ENCODE measurements around the gene MEIS1. TPM values are rescaled to one million over a fixed set of nuclear protein-coding genes. Genes with fewer than 3 reads are reported as not detected.

MEIS1 gene
- total RNA-seq, 3 donors from 2014 or later (not counting 1 experiment from before 2014, with no cell fraction given) = 2.0 to 5.4 (median 3.6) TPM

GRCh38 chr2:66421612-66422011 lies 13.3 kb upstream of the MEIS1 start:
- ATAC-seq (no peak), DNase-seq (no peak)
- Mint-ChIP-seq H3K4me1 (no peaks in the 10 kb centered on the region), H3K27ac (no peak overlapping the region), H3K4me3 (no peak overlapping the region), H3K9me3 (no peaks in the 10 kb centered on the region), H3K27me3 (ENCODE audit: low read depth in 2 of 2) (peaks cover 25 to 64% of the 10 kb centered on the region in 2 donors), H3K36me3 (no peaks in the 10 kb centered on the region)
- no peak overlapping the region for H3K4me3 ChIP-seq (ENCODE audit: low read length)
- TF ChIP-seq, protein P1, sequence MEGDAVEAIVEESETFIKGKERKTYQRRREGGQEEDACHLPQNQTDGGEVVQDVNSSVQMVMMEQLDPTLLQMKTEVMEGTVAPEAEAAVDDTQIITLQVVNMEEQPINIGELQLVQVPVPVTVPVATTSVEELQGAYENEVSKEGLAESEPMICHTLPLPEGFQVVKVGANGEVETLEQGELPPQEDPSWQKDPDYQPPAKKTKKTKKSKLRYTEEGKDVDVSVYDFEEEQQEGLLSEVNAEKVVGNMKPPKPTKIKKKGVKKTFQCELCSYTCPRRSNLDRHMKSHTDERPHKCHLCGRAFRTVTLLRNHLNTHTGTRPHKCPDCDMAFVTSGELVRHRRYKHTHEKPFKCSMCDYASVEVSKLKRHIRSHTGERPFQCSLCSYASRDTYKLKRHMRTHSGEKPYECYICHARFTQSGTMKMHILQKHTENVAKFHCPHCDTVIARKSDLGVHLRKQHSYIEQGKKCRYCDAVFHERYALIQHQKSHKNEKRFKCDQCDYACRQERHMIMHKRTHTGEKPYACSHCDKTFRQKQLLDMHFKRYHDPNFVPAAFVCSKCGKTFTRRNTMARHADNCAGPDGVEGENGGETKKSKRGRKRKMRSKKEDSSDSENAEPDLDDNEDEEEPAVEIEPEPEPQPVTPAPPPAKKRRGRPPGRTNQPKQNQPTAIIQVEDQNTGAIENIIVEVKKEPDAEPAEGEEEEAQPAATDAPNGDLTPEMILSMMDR (IDR thresholded peaks at IDR 0.05) = no peak
- no peak overlapping the region for H3K27ac ChIP-seq (ENCODE audit: low read length)
- 75% methylated on average over 1 of the region's 1 CpG for WGBS (ENCODE audit: insufficient coverage)
- no peaks in the 10 kb centered on the region for H3K9me3 ChIP-seq (ENCODE audit: control insufficient read depth, insufficient read depth, low read length)
- H3K4me1 ChIP-seq (ENCODE audit: control insufficient read depth, insufficient read depth, low read length) = no peaks in the 10 kb centered on the region
- intact Hi-C loops (cut with micrococcal nuclease) = no loop called here
- H3K27me3 ChIP-seq (ENCODE audit: control insufficient read depth, insufficient read depth, low read length) = peaks cover 13% of the 10 kb centered on the region
- H3K36me3 ChIP-seq (ENCODE audit: control insufficient read depth, insufficient read depth, low read length) = no peaks in the 10 kb centered on the region

- Histone ChIP-seq H3K4me3 (ENCODE audit: low read length) (no peak overlapping the region), H3K36me3 (ENCODE audit: control insufficient read depth, insufficient read depth, low read length) (no peaks in the 10 kb centered on the region), H3K4me1 (ENCODE audit: control insufficient read depth, insufficient read depth, low read length) (no peaks in the 10 kb centered on the region), H3K9me3 (ENCODE audit: control insufficient read depth, insufficient read depth, low read length) (no peaks in the 10 kb centered on the region), H3K27me3 (ENCODE audit: control insufficient read depth, insufficient read depth, low read length) (peaks cover 13% of the 10 kb centered on the region), H3K27ac (ENCODE audit: low read length) (no peak overlapping the region)
- no peaks in the 10 kb centered on the region for H3K4me1 Mint-ChIP-seq
- ATAC-seq = no peak
- DNase-seq = no peak
- intact Hi-C loops (cut with micrococcal nuclease) = no loop called here
- H3K27me3 Mint-ChIP-seq (ENCODE audit: low read depth in 2 of 2) = peaks cover 34 to 82% of the 10 kb centered on the region in 2 donors
- TF ChIP-seq, protein P1 (IDR thresholded peaks at IDR 0.05) = no peak
- no peak overlapping the region for H3K4me3 Mint-ChIP-seq
- no CpG with 5 or more reads among the region's 2 CpGs for WGBS (ENCODE audit: insufficient coverage)
- no peak overlapping the region for H3K27ac Mint-ChIP-seq
- no peaks in the 10 kb centered on the region for H3K9me3 Mint-ChIP-seq
- no peaks in the 10 kb centered on the region for H3K36me3 Mint-ChIP-seq
Observed at GRCh38 chr2:66423391-66424124, 11.4 kb upstream of the MEIS1 start.

DNA sequence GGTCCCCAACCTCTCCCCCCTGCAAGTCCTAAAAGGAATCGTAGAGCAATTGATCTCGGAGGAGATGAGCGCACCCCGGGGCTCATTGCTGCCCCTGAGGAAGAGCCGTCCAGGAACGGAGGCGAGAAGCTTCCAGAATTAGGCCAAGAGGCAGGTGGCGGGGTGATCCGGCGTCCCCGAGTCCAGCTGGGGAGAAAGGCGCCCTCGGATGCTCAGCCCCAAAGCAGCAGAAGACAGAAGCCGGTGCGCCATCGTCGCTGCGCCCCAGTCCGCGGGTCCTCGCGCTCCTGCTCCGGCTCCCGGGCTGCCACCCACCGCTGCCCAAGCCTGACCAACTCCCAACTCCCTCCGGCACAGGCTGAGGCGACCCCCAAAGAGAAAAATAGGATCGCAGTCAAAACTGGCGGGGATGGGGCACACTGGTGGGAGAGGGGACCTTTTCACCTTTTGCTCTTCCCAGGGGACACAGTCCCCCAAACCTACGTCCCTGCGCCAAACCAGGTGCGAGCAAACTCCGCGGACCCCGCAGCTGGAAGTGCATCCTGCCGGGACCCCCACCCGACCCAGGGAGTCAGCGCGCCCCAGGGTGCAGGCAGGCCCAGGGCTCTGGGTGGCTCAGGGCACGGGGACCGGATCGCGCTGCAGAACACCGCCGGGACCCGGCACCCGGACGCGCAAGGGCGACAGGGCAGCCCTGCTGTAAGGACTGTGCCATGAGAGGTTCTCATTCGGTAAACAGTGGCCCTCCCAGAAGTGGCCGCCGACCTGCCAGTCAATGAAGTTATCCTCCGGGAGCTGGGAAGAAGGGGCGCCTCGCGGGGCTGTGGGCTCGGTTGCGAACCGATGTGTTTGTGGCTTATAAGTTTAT lies 8.4 kb upstream of the MEIS1 start:
- DNase-seq (no peak), ATAC-seq (no peak)
- Mint-ChIP-seq H3K9me3 (no peaks in the 10 kb centered on the region), H3K4me3 (no peak overlapping the region), H3K4me1 (peaks cover 0 to 4% of the 10 kb centered on the region in 2 donors), H3K27me3 (ENCODE audit: low read depth in 2 of 2) (peaks cover 46 to 88% of the 10 kb centered on the region in 2 donors), H3K36me3 (no peaks in the 10 kb centered on the region), H3K27ac (no peak overlapping the region)
- no peaks in the 10 kb centered on the region for H3K36me3 ChIP-seq (ENCODE audit: control insufficient read depth, insufficient read depth, low read length)
- intact Hi-C loops (cut with micrococcal nuclease) = loop anchor here (5.0 kb wide), 1 partner anchor 1226 kb away; no protein-coding TSS in a partner anchor
- no peaks in the 10 kb centered on the region for H3K9me3 ChIP-seq (ENCODE audit: control insufficient read depth, insufficient read depth, low read length)
- WGBS (ENCODE audit: insufficient coverage) = 3% methylated on average over 59 of the region's 60 CpGs
- TF ChIP-seq, protein P1 (IDR thresholded peaks at IDR 0.05) = no peak
- no peaks in the 10 kb centered on the region for H3K4me1 ChIP-seq (ENCODE audit: control insufficient read depth, insufficient read depth, low read length)
- H3K4me3 ChIP-seq (ENCODE audit: low read length) = no peak overlapping the region
- H3K27ac ChIP-seq (ENCODE audit: low read length) = no peak overlapping the region
- H3K27me3 ChIP-seq (ENCODE audit: control insufficient read depth, insufficient read depth, low read length) = peaks cover 13% of the 10 kb centered on the region

All from natural killer cell (primary cell).